Measurements from ENCODE around the gene A2M. TPM values are rescaled to one million over a fixed set of nuclear protein-coding genes. Genes with fewer than 3 reads are reported as not detected.
A peak's percentile ranks its signal among the peaks of the same experiment; 100 is the strongest.

The A2M gene
- total RNA-seq, 1 donor from 2014 or later, result 846 TPM

DNA sequence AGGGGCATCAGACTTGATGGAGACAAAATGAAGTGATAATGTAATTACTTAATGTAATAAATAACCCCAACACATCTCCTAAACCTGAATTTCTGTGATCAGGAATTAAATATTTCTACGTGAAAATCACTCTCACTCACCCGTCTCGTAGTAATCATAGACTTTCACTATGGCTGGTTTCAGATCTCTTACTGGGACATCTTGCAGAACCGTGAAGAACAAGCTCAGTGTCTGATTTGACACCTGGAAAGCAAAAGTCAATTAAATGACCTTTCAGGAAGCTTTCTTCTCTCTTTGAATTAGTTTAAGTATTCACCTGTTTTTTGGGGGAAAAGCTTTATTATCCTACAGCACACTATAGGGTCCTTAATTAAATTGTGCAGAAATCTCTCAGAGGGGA lies 47.1 kb downstream of the A2M start:
- H3K36me3 ChIP-seq, result peaks cover 57 to 63% of the 10 kb centered on the region in 2 donors
- no peaks in the 10 kb centered on the region for H3K27me3 ChIP-seq
- no peaks in the 10 kb centered on the region for H3K9me3 ChIP-seq
- H3K4me3 ChIP-seq, result no peak overlapping the region
- H3K4me1 ChIP-seq, result peaks cover 0 to 11% of the 10 kb centered on the region in 2 donors
- H3K27ac ChIP-seq, result no peak overlapping the region
- TF ChIP-seq, protein P1, sequence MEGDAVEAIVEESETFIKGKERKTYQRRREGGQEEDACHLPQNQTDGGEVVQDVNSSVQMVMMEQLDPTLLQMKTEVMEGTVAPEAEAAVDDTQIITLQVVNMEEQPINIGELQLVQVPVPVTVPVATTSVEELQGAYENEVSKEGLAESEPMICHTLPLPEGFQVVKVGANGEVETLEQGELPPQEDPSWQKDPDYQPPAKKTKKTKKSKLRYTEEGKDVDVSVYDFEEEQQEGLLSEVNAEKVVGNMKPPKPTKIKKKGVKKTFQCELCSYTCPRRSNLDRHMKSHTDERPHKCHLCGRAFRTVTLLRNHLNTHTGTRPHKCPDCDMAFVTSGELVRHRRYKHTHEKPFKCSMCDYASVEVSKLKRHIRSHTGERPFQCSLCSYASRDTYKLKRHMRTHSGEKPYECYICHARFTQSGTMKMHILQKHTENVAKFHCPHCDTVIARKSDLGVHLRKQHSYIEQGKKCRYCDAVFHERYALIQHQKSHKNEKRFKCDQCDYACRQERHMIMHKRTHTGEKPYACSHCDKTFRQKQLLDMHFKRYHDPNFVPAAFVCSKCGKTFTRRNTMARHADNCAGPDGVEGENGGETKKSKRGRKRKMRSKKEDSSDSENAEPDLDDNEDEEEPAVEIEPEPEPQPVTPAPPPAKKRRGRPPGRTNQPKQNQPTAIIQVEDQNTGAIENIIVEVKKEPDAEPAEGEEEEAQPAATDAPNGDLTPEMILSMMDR (IDR thresholded peaks at IDR 0.05), result no peak
- no peak for DNase-seq (ENCODE audit: low spot score in 2 of 2)
- intact Hi-C loops (cut with DNase I), result loop anchor here (5.0 to 10.0 kb wide), 2 partner anchors 214 to 586 kb away; no protein-coding TSS in a partner anchor

DNA sequence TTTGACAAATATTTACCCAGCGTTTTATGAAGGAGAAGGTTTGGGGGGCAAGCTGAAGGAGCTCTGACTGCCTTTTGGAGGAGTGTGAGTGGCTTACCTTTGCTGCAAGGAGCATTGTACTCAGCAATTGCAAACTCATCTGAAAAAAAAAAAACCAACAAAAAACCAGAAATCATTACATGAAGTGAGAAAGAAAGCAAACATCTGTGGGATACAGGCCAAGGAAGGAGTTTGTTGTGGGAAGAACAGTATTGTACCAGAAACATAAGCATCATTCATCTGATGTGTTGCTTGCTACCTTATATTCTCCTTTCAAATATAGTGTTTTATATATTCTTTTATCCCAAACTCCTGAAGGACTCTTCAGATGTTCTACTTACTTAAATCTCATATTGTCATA lies 47.6 kb downstream of the A2M start:
- H3K27me3 ChIP-seq, result no peaks in the 10 kb centered on the region
- intact Hi-C loops (cut with DNase I), result loop anchor here (5.0 to 10.0 kb wide), 2 partner anchors 214 to 587 kb away; no protein-coding TSS in a partner anchor
- peaks cover 52 to 58% of the 10 kb centered on the region in 2 donors for H3K36me3 ChIP-seq
- no peak overlapping the region for H3K27ac ChIP-seq
- peaks cover 0 to 15% of the 10 kb centered on the region in 2 donors for H3K4me1 ChIP-seq
- TF ChIP-seq, protein P1 (IDR thresholded peaks at IDR 0.05), result no peak
- H3K4me3 ChIP-seq, result no peak overlapping the region
- no peaks in the 10 kb centered on the region for H3K9me3 ChIP-seq
- DNase-seq (ENCODE audit: low spot score in 2 of 2), result no peak

DNA sequence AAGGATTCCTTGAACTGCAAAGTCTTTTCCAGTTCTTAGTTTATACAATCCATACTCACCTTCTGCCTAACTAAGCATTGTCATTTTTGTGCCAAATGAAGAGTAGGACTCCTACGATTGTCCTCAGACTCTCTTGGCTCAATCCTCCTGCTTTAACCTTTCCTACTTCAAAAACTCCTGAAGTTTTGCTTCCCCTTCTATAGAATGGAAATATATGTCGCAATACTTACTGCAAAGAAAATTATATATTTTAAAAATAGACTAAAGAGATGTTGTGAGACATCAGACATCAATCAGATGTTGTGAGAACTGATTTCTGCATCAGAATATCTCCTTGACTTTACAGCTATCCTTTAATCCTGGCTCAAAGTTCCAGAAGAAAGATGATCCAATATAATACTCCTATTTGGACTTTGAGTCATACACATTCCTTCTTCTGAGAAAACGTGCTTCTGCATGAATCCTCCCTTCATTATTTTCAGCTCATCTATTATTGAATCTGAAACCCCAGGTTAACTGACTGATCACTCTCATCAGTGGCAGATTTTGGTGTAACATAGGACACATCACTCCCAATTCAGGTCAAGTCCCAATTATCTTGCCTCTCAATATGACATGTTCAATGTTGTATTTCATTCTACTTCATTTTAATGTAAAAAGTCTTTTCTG lies 48.8 kb downstream of the A2M start:
- H3K27me3 ChIP-seq, result no peaks in the 10 kb centered on the region
- peaks cover 0 to 15% of the 10 kb centered on the region in 2 donors for H3K4me1 ChIP-seq
- H3K9me3 ChIP-seq, result no peaks in the 10 kb centered on the region
- no peak overlapping the region for H3K4me3 ChIP-seq
- H3K36me3 ChIP-seq, result peaks cover 40 to 46% of the 10 kb centered on the region in 2 donors
- TF ChIP-seq, protein P1 (IDR thresholded peaks at IDR 0.05), result no peak
- DNase-seq (ENCODE audit: low spot score in 2 of 2), result no peak
- intact Hi-C loops (cut with DNase I), result loop anchor here (5.0 to 10.0 kb wide), 2 partner anchors 215 to 588 kb away; no protein-coding TSS in a partner anchor
- no peak overlapping the region for H3K27ac ChIP-seq

DNA sequence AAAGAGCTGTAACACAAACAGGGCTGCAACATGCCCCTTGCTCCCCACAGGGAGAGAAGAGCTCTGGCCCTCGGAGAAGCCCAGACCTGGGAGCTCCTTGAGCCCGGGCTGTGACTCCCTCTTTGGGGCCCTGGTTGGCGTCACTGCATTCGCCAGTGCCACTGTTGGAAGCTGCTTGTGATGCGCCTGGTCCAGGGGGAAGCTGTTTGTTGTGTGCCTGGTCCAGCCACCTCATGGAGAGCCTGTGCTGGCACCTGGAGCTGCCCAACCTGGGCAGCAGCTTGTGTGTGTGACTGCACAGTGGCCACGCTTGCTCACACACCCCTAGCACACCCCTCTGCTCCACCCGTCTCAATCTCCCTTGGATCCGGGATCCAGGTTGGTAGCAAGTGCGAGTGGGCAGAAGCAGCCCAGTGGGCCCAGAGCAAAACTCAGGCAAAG lies 49.5 kb downstream of the A2M start:
- TF ChIP-seq, protein P1 (IDR thresholded peaks at IDR 0.05), result no peak
- Histone ChIP-seq H3K9me3 (no peaks in the 10 kb centered on the region), H3K4me3 (no peak overlapping the region), H3K4me1 (peaks cover 0 to 15% of the 10 kb centered on the region in 2 donors), H3K36me3 (peaks cover 33 to 39% of the 10 kb centered on the region in 2 donors), H3K27ac (peak overlapping the region in 1 of 2 donors; percentile 33), H3K27me3 (no peaks in the 10 kb centered on the region)
- intact Hi-C loops (cut with DNase I), result loop anchor here (5.0 to 10.0 kb wide), 2 partner anchors 216 to 589 kb away; no protein-coding TSS in a partner anchor
- DNase-seq (ENCODE audit: low spot score in 2 of 2), result no peak

DNA sequence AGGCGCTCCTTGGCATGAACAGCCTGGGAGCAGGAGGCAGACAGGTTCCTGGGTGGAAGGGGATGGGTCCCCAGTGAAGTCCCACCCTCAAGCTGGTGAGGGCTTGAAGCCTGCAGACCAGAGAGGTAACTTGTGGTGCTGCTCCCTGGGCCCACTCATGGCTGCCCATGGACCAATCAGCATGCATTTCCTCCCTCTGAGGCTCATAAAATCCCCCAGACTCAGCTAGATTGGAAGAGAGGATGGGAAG lies 50.2 kb downstream of the A2M start:
- TF ChIP-seq, protein P1 (IDR thresholded peaks at IDR 0.05), result no peak
- H3K9me3 ChIP-seq, result no peaks in the 10 kb centered on the region
- peak overlapping the region; percentile 70 to 99 for H3K4me3 ChIP-seq
- intact Hi-C loops (cut with DNase I), result loop anchor here (2.0 to 10.0 kb wide), 3 partner anchors 117 to 589 kb away; partner anchors contain the start of gene M6PR
- DNase-seq (ENCODE audit: low spot score in 2 of 2), result no peak
- no peaks in the 10 kb centered on the region for H3K27me3 ChIP-seq
- H3K4me1 ChIP-seq, result peaks cover 0 to 15% of the 10 kb centered on the region in 2 donors
- peaks cover 27 to 32% of the 10 kb centered on the region in 2 donors for H3K36me3 ChIP-seq
- peak overlapping the region; percentile 98 to 100 for H3K27ac ChIP-seq
